ENCODE data around the gene TPM4.
"Not testable (repeated sequence)": the region's sequence is repeated elsewhere in the genome, so short reads cannot be mapped to it uniquely, and the experiment has no call there.

TPM4 gene

GRCh38 chr19:16076154-16076957 is at the start of gene TPM4:
TPM4 (plus strand) TSS chr19:16076495; CDS start chr19:16076566, 71 bp downstream.
- no peak for TF ChIP-seq CTCF (IDR thresholded peaks at IDR 0.05; ENCODE audit: low read depth, low read length, missing control alignments)
- DNase-seq (ENCODE audit: low read depth): peak; percentile 86
- in situ Hi-C loops (cut with HindIII; ENCODE audit: low sequenced_read_pairs): no loop called here
- H3K4me3 ChIP-seq (ENCODE audit: low read depth, low read length): peak within 1 kb of the TSS; percentile 86

GRCh38 chr19:16026756-16027155 is 49.5 kb upstream of the TPM4 start:
- DNase-seq (ENCODE audit: low read depth): no peak
- in situ Hi-C loops (cut with HindIII; ENCODE audit: low sequenced_read_pairs): no loop called here
- H3K4me3 ChIP-seq (ENCODE audit: low read depth, low read length): no peak overlapping the region
- no peak for TF ChIP-seq CTCF (IDR thresholded peaks at IDR 0.05; ENCODE audit: low read depth, low read length, missing control alignments)

- no peak overlapping the region for H3K4me3 ChIP-seq (ENCODE audit: low read depth, low read length)
- in situ Hi-C loops (cut with HindIII; ENCODE audit: low sequenced_read_pairs): no loop called here
- no peak for DNase-seq (ENCODE audit: low read depth)
- no peak for TF ChIP-seq CTCF (IDR thresholded peaks at IDR 0.05; ENCODE audit: low read depth, low read length, missing control alignments)
Observed at GRCh38 chr19:16027528-16027927, 48.8 kb upstream of the TPM4 start.

- H3K4me3 ChIP-seq (ENCODE audit: low read depth, low read length); in situ Hi-C loops (cut with HindIII; ENCODE audit: low sequenced_read_pairs); DNase-seq (ENCODE audit: low read depth): not testable (repeated sequence)
Observed at GRCh38 chr19:16030155-16030554, 46.1 kb upstream of the TPM4 start.

GRCh38 chr19:16030964-16031871 is 45.1 kb upstream of the TPM4 start:
- no peak for TF ChIP-seq CTCF (IDR thresholded peaks at IDR 0.05; ENCODE audit: low read depth, low read length, missing control alignments)
- in situ Hi-C loops (cut with HindIII; ENCODE audit: low sequenced_read_pairs): no loop called here
- no peak for DNase-seq (ENCODE audit: low read depth)
- no peak overlapping the region for H3K4me3 ChIP-seq (ENCODE audit: low read depth, low read length)

- no peak overlapping the region for H3K4me3 ChIP-seq (ENCODE audit: low read depth, low read length)
- no peak for TF ChIP-seq CTCF (IDR thresholded peaks at IDR 0.05; ENCODE audit: low read depth, low read length, missing control alignments)
- DNase-seq (ENCODE audit: low read depth): no peak
- in situ Hi-C loops (cut with HindIII; ENCODE audit: low sequenced_read_pairs): no loop called here
Observed at GRCh38 chr19:16031872-16032200, 44.5 kb upstream of the TPM4 start.
